ENCODE results near the gene DENND1B. TPM values are rescaled to one million over a fixed set of nuclear protein-coding genes. Genes with fewer than 3 reads are reported as not detected.

The DENND1B gene
- total and polyA plus RNA-seq, 4 donors: 1.7 to 13.7 (median 7.9) TPM

DNA sequence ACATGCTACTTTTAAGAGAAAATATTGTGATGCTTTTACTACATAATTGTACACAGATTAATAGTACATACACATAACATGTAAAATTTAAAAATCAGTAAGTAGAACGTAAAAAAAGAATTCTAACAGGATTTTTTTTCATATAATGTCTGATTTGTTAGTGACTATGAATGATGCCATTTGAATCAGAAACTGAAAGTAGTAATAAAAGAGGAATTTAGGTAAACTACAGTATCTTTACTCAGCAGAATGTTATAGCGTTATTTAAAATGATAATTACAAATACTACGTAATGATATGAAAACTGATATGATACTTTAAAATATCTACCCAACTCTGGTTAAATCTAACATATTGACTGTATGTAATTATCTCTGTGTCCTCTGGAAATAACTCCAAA lies 116.1 kb downstream of the DENND1B start:
- no peak for DNase-seq (ENCODE audit: low spot score)
- H3K4me3 ChIP-seq (ENCODE audit: low read depth in 1 of 3, low read length in 3 of 3): peak overlapping the region in 2 of 3 donors; percentile 32 to 59
- H3K9ac ChIP-seq (ENCODE audit: low read depth in 1 of 2, low read length in 2 of 2): no peak overlapping the region
- WGBS: 22% methylated on average over 3 of the region's 3 CpGs
- H3K4me1 ChIP-seq (ENCODE audit: control insufficient read depth in 4 of 4, insufficient read depth in 4 of 4, low read length in 3 of 4): peaks cover 0 to 7% (median 3%) of the 10 kb centered on the region in 4 donors
- no peaks in the 10 kb centered on the region for H3K36me3 ChIP-seq (ENCODE audit: control insufficient read depth in 4 of 4, insufficient read depth in 3 of 4, low read depth in 1 of 4, low read length in 3 of 4)
- TF ChIP-seq EGR1 (IDR thresholded peaks at IDR 0.05; ENCODE audit: low read depth in 2 of 2): no peak
- H3K27ac ChIP-seq (ENCODE audit: low read depth in 1 of 2, low read length in 2 of 2): no peak overlapping the region
- no peaks in the 10 kb centered on the region for H3K9me3 ChIP-seq (ENCODE audit: control insufficient read depth in 4 of 4, low read length in 3 of 4)
- no peaks in the 10 kb centered on the region for H3K27me3 ChIP-seq (ENCODE audit: control insufficient read depth in 4 of 4, insufficient read depth in 4 of 4, low read length in 3 of 4)

DNA sequence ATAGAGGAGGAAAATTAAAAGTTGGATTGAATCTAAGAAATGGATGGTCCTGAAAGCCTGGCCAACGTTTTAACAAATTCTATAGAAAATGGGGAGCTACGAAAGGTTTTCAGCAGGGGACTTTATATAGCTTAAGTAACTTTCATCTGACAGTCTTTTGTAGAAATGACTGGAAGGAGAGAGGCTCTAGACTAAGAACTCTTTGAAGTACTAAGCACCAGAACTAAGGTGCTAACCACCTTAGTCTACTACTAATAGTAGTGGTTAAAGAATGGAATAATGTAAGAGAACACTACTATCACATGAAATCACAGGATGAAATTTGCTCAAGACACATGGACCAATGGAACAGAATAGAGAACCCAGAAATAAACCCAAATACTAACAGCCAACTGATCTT lies 126.1 kb downstream of the DENND1B start:
- Histone ChIP-seq H3K27me3 (ENCODE audit: control insufficient read depth in 4 of 4, insufficient read depth in 4 of 4, low read length in 3 of 4) (no peaks in the 10 kb centered on the region), H3K9me3 (ENCODE audit: control insufficient read depth in 4 of 4, low read length in 3 of 4) (no peaks in the 10 kb centered on the region), H3K4me1 (ENCODE audit: control insufficient read depth in 4 of 4, insufficient read depth in 4 of 4, low read length in 3 of 4) (no peaks in the 10 kb centered on the region), H3K36me3 (ENCODE audit: control insufficient read depth in 4 of 4, insufficient read depth in 3 of 4, low read depth in 1 of 4, low read length in 3 of 4) (peaks cover 0 to 2% (median 0%) of the 10 kb centered on the region in 4 donors), H3K27ac (ENCODE audit: low read depth in 1 of 2, low read length in 2 of 2) (no peak overlapping the region), H3K9ac (ENCODE audit: low read depth in 1 of 2, low read length in 2 of 2) (no peak overlapping the region), H3K4me3 (ENCODE audit: low read depth in 1 of 3, low read length in 3 of 3) (no peak overlapping the region)
- TF ChIP-seq REST (IDR thresholded peaks at IDR 0.05): no peak
- TF ChIP-seq FOXA1 (IDR thresholded peaks at IDR 0.05): no peak
- TF ChIP-seq TAF1 (conservative IDR thresholded peaks at IDR 0.05): no peak
- no peak for TF ChIP-seq GABPA (IDR thresholded peaks at IDR 0.05 in 1 of 2, conservative IDR thresholded peaks at IDR 0.05 in 1 of 2)
- no peak for TF ChIP-seq NR2F2 (IDR thresholded peaks at IDR 0.05)
- no peak for TF ChIP-seq HNF4A (conservative IDR thresholded peaks at IDR 0.05)
- TF ChIP-seq FOXA2 (IDR thresholded peaks at IDR 0.05): no peak
- TF ChIP-seq, protein P1, sequence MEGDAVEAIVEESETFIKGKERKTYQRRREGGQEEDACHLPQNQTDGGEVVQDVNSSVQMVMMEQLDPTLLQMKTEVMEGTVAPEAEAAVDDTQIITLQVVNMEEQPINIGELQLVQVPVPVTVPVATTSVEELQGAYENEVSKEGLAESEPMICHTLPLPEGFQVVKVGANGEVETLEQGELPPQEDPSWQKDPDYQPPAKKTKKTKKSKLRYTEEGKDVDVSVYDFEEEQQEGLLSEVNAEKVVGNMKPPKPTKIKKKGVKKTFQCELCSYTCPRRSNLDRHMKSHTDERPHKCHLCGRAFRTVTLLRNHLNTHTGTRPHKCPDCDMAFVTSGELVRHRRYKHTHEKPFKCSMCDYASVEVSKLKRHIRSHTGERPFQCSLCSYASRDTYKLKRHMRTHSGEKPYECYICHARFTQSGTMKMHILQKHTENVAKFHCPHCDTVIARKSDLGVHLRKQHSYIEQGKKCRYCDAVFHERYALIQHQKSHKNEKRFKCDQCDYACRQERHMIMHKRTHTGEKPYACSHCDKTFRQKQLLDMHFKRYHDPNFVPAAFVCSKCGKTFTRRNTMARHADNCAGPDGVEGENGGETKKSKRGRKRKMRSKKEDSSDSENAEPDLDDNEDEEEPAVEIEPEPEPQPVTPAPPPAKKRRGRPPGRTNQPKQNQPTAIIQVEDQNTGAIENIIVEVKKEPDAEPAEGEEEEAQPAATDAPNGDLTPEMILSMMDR (IDR thresholded peaks at IDR 0.05; ENCODE audit: low read depth, low read length, missing input control): no peak
- TF ChIP-seq HNF4G (IDR thresholded peaks at IDR 0.05): no peak
- TF ChIP-seq SP1 (IDR thresholded peaks at IDR 0.05): no peak
- TF ChIP-seq ZBTB33 (IDR thresholded peaks at IDR 0.05): no peak
- TF ChIP-seq RAD21 (IDR thresholded peaks at IDR 0.05): no peak
- no peak for TF ChIP-seq EGR1 (IDR thresholded peaks at IDR 0.05; ENCODE audit: low read depth in 2 of 2)
- TF ChIP-seq RXRA (IDR thresholded peaks at IDR 0.05): no peak
- no peak for TF ChIP-seq JUND (IDR thresholded peaks at IDR 0.05)
- TF ChIP-seq, protein P2, sequence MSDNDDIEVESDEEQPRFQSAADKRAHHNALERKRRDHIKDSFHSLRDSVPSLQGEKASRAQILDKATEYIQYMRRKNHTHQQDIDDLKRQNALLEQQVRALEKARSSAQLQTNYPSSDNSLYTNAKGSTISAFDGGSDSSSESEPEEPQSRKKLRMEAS (IDR thresholded peaks at IDR 0.05): no peak
- TF ChIP-seq YY1 (IDR thresholded peaks at IDR 0.05): no peak
- TF ChIP-seq ATF3 (IDR thresholded peaks at IDR 0.05): no peak
- DNase-seq (ENCODE audit: low spot score): no peak
- 88% methylated on average over 2 of the region's 2 CpGs for WGBS

All from liver (tissue), 9 donors.